GM06990 (cell line): ENCODE measurements around the gene LY6G6C.

Experiments
- DNase-seq: peaks from one replicate; pipeline ENCODE4 v3.0.0-alpha.2; 2011; ENCODE audit not compliant: insufficient read length; ENCODE audit errors: extremely low read depth
- H3K27me3 ChIP-seq: replicated peaks from 2 replicates; pipeline ENCODE4 v1.6.0; 2011; ENCODE audit warnings: low read length; ENCODE audit not compliant: control insufficient read depth, insufficient read depth
- H3K36me3 ChIP-seq: 2 replicates; pipeline ENCODE4 v1.5.1; 2011; ENCODE audit warnings: low read length; ENCODE audit not compliant: control insufficient read depth, insufficient read depth
- H3K4me3 ChIP-seq: replicated peaks from 2 replicates; pipeline ENCODE4 v1.5.1; 2011; ENCODE audit warnings: low read depth, mild to moderate bottlenecking, control low read depth, low read length
- CTCF ChIP-seq: IDR thresholded peaks from 2 replicates; pipeline ENCODE4 v1.5.1; 2011; ENCODE audit warnings: low read length, control low read depth, mild to moderate bottlenecking, inconsistent platforms; ENCODE audit not compliant: insufficient read depth, poor library complexity, severe bottlenecking

LY6G6C gene

DNA sequence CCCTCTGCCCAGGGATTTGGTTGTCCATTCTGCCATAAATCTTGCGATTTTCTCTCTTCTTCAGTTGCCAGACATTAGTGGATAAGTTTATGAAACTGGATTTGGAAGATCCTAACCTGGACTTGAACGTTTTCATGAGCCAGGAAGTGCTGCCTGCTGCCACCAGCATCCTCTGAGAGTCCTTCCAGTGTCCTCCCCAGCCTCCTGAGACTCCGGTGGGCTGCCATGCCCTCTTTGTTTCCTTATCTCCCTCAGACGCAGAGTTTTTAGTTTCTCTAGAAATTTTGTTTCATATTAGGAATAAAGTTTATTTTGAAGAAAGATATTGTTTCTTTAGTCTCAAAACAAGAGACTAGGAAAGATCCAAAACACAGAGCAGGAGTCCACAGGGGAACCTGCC lies 40.8 kb upstream of the LY6G6C start, which contains the start of gene SAPCD1:
SAPCD1 (plus strand) TSS at position 301 of the 400 bp plus-strand sequence. CDS start 399 bp downstream, outside the sequence.
- DNase-seq: no peak
- no peak for TF ChIP-seq CTCF
- Histone ChIP-seq H3K27me3 (no peaks in the 10 kb centered on the region), H3K36me3 (peaks cover 23% of the 10 kb centered on the region), H3K4me3 (no peak within 1 kb of the TSS)

- Histone ChIP-seq H3K27me3 (no peaks in the 10 kb centered on the region), H3K4me3 (no peak overlapping the region), H3K36me3 (peaks cover 23% of the 10 kb centered on the region)
- TF ChIP-seq CTCF: no peak
- DNase-seq: no peak
Measured at GRCh38 chr6:31761343-31761742, 39.8 kb upstream of the LY6G6C start.

- Histone ChIP-seq H3K4me3 (no peak overlapping the region), H3K27me3 (no peaks in the 10 kb centered on the region), H3K36me3 (peaks cover 23% of the 10 kb centered on the region)
- TF ChIP-seq CTCF: no peak
- no peak for DNase-seq
Measured at GRCh38 chr6:31760790-31761189, 39.2 kb upstream of the LY6G6C start.

DNA sequence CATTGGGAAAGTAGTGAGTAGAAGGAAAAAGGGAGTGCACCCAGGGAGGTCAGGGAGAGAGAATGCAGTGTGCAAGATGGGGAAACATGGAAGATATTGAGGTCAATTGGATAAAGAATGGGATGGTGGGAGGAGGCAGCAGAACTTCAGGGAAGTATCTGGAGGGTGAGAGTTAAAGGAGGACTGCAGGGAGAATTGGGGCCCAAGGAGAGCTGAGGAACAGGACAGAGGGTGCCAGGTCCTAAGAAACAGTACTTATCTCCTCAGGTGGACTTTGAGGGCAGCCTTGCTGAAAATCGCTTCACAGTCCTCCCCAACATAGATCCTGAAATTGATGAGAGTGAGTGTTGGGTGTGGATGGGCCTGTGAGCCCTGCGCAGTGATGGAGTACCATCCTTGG lies 36.7 kb upstream of the LY6G6C start:
- no peak for DNase-seq
- Histone ChIP-seq H3K4me3 (no peak overlapping the region), H3K36me3 (peaks cover 20% of the 10 kb centered on the region), H3K27me3 (no peaks in the 10 kb centered on the region)
- TF ChIP-seq CTCF: no peak

DNA sequence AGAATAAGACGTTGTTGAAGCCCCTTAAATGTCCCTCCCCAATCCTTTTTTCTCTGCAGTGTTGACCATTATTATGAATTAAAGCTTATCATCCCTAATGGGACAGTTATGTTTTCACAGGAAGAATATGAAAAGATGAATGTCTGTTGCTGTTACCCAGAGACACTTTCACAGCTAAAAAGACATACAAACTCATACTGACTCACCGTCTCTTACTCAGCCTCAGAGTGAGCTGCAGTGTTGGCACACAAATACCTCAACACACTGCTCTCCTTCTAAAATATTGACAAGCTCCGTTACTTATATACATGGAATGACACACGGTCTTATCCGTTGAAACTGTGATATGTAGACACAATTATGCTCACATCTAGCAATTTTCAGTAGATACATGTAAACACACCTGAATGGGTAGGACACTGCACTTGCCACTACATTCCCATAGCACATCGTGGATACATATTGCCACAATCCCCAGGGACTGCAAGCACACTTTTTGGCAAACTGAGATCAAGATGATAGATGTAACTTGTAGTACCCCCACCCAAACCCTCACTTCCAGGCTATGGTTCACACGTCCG lies 31.3 kb upstream of the LY6G6C start:
- H3K27me3 ChIP-seq: no peaks in the 10 kb centered on the region
- no peak for TF ChIP-seq CTCF
- H3K4me3 ChIP-seq: no peak overlapping the region
- no peak for DNase-seq
- H3K36me3 ChIP-seq: peaks cover 2% of the 10 kb centered on the region
